ENCODE results near the gene IRAG1. TPM values are rescaled to one million over a fixed set of nuclear protein-coding genes. Genes with fewer than 3 reads are reported as not detected.

The IRAG1 gene
- total and polyA plus RNA-seq, 5 experiments from 2014 or later = not detected

DNA sequence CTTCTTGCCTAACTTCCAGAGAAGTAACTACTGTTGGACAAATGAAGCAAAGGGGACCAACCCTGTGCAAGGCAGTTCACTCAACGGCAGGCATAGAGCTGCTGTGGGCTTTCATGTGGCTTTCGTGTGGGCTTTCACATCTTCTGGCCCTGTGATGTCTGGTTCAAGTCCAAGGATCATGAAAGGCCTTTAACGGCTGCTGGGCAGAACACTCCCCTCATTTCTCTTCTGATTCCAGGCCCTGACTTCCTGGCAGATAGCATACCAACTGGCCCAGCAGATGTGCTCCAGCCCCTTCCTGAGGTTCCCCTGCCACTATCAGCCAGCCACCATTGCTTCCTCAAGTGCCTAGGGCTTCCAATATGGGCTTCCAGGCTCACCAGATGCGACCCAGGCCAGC, 28.8 kb upstream of the IRAG1 start:
- ATAC-seq (no peak), DNase-seq (no peak)
- Mint-ChIP-seq H3K27ac (peak overlapping the region in 1 of 10 donors; percentile 58), H3K27me3 (peaks cover 2 to 16% (median 9%) of the 10 kb centered on the region in 5 donors), H3K9me3 (no peaks in the 10 kb centered on the region), H3K4me3 (no peak overlapping the region), H3K4me1 (peaks cover 19 to 20% (median 19%) of the 10 kb centered on the region in 4 donors), H3K36me3 (no peaks in the 10 kb centered on the region)
- POLR2A ChIA-PET = no interaction called here

DNA sequence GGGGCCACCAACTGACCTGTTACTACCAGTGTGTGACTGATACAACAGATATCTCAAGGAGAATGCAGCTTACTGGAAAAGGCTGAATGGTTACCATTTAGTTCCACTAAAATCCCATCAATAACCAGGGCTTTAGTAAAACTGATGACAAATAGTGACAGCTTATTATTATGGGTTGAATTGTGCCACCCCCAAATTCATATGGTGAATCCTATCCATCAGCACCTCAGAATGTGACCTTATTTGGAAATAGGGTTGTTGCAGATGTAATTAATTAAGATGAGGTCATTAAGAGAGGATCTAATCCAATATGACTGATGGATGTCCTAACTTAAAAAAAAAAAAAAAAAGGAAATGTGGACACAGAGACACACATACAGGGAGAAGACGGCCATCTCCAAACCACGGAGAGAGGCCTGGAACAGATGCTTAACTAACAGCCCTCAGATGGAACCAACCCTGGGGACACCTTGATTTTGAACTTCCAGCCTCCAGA, 27.4 kb upstream of the IRAG1 start:
- POLR2A ChIA-PET = no interaction called here
- Mint-ChIP-seq H3K27me3 (peaks cover 2 to 26% (median 10%) of the 10 kb centered on the region in 5 donors), H3K4me3 (no peak overlapping the region), H3K4me1 (peaks cover 9 to 17% (median 14%) of the 10 kb centered on the region in 4 donors), H3K9me3 (no peaks in the 10 kb centered on the region), H3K27ac (no peak overlapping the region), H3K36me3 (no peaks in the 10 kb centered on the region)
- ATAC-seq = no peak
- DNase-seq = no peak

DNA sequence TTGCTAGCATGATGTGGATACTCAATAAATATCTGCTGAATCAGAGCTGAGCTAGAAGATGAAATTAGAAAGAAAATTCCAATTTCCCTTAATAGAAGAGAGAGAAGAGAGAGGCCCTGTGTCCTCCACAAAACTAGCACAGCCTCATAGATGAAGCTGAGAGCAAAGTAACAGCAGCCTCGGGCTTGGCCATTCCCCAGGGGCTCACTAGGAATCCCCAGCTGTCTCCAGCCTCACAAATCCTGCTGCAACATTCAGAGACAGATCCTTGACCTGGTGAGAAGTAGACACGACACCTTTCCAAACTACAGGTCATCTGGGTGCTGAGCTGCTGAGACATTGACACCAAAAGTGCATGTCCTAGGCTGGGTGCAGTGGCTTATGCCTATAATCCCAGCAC, 26.1 kb upstream of the IRAG1 start:
- H3K9me3 Mint-ChIP-seq = no peaks in the 10 kb centered on the region
- POLR2A ChIA-PET = no interaction called here
- H3K27ac Mint-ChIP-seq = no peak overlapping the region
- no peak overlapping the region for H3K4me3 Mint-ChIP-seq
- no peaks in the 10 kb centered on the region for H3K36me3 Mint-ChIP-seq
- no peak for DNase-seq
- H3K4me1 Mint-ChIP-seq = peaks cover 0 to 8% (median 5%) of the 10 kb centered on the region in 4 donors
- no peak for ATAC-seq
- H3K27me3 Mint-ChIP-seq = peaks cover 2 to 26% (median 10%) of the 10 kb centered on the region in 5 donors

DNA sequence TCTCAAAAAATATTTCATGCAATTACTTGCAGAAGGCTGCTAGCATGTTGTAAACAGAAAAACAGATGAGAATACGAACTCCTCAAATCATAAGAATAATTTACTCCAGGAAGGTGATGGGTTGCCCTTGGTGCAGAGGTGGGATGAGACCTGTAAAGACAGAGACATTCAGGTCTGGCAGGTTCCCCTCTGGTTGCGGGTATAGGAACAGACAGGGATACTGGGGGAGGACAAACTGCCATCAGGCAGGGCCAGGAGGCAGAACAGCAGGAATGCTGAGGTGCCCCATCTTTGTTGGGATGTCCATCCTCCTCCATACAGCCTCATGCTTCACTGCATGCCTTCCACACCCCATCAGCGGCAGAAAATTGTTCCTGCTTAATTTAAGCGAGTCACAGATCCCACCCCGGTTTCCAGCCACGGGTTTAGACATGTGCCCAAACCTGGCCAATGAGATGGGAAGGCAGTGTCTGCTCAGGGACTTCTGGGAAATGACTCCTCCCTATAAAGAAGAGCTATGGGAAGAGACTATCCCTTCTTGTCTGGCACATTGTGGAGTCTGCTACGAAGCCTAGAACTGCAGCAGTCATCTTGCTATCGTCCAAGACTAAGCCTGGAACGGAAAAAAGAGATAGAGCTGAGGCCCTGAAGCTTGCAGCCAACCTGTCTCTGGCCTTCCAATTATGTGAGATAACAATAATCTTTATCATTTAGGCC, 23.1 kb upstream of the IRAG1 start:
- Mint-ChIP-seq H3K27me3 (peaks cover 2 to 26% (median 10%) of the 10 kb centered on the region in 5 donors), H3K27ac (peak overlapping the region in 1 of 10 donors; percentile 26)

DNA sequence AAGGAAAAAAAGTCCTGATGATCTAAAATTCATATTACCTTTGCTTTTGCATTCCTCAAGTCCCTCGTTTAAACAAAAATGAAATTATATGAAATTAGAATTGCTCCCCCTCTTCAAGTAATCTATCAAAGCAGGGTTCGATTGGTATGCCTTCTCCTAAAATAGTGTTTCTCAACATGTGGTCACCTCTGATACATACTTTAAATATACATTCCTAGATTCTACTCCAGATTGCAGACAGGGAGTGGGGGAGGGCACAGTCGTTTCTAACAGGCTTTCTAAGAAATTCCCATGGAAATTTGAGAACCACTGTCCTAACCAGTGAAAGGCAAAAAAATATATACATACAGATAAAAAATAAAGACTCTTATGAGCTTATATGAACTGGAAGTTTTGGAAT, 22.6 kb upstream of the IRAG1 start:
- ATAC-seq (no peak), DNase-seq (no peak)
- no peak overlapping the region for H3K27ac Mint-ChIP-seq
- H3K9me3 Mint-ChIP-seq = no peaks in the 10 kb centered on the region
- H3K36me3 Mint-ChIP-seq = no peaks in the 10 kb centered on the region
- H3K27me3 Mint-ChIP-seq = peaks cover 2 to 26% (median 10%) of the 10 kb centered on the region in 5 donors
- H3K4me3 Mint-ChIP-seq = no peak overlapping the region
- POLR2A ChIA-PET = no interaction called here
- H3K4me1 Mint-ChIP-seq = peaks cover 0 to 4% (median 0%) of the 10 kb centered on the region in 4 donors

More for the DNA sequence above, 23.1 kb upstream of the IRAG1 start:
- ATAC-seq (no peak), DNase-seq (no peak)
- Mint-ChIP-seq H3K36me3 (no peaks in the 10 kb centered on the region), H3K4me3 (no peak overlapping the region), H3K9me3 (no peaks in the 10 kb centered on the region), H3K4me1 (peaks cover 0 to 4% (median under 1%) of the 10 kb centered on the region in 4 donors)
- POLR2A ChIA-PET = no interaction called here

DNA sequence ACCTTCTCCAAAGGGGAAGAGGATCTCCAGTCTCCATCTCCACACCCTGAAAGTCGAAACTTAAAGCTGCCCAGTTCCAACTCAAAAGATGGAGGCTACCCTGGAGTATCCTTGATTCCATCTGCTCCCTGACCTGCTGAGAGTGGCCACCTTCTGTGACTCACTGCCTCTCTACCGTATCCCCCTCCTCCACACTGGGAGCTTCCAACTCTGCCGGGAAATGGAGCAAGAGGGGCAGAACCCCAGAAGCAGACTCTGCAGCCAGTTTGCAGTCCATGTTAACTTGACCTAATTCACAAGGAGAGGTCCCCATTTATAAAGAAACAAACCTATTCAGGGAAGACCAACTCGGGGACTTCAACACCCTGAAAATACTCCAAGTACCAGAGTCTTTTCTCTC, 22.0 kb upstream of the IRAG1 start:
- Mint-ChIP-seq H3K36me3 (no peaks in the 10 kb centered on the region), H3K9me3 (no peaks in the 10 kb centered on the region), H3K27me3 (peaks cover 2 to 26% (median 10%) of the 10 kb centered on the region in 5 donors), H3K27ac (no peak overlapping the region), H3K4me3 (no peak overlapping the region), H3K4me1 (peaks cover 0 to 4% (median 0%) of the 10 kb centered on the region in 4 donors)
- ATAC-seq = no peak
- DNase-seq = no peak
- POLR2A ChIA-PET = no interaction called here

DNA sequence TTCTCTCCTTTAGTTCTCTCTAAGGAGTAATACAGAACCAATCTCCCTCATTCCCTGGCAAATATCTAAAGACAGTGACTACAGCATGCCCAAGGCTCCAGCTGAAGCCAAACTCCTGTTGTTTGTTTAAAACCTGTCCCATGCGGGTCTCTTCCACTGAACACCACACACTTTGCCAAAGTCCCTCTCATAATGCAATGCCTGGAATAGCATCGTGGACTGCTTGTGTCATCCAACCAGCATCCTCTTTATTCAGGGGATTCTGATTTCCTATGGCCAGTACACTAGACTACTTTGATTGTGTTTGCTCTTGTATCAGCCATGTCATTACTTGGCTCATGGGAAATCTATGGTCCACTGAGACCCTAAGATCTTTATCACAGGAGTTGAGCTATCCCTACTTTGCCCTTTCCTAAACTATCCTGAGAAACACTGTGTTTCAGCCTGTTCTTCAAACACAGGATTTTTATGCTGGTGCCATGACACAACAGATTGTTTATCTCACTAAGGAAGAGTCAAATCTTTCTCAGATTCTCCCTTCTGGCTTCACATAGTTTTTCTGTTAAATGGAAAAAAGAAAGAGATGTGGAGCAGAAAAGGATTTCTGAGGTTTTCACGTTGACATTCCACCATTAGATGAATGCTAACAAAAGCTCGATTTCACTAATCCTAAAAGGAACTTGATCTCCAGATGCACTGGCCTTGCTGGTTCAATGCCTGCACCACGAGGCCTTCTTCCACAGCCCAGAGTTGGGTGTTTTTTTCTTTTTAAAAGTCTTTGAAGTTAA, 15.9 kb upstream of the IRAG1 start:
- Mint-ChIP-seq H3K36me3 (no peaks in the 10 kb centered on the region), H3K4me3 (no peak overlapping the region)

DNA sequence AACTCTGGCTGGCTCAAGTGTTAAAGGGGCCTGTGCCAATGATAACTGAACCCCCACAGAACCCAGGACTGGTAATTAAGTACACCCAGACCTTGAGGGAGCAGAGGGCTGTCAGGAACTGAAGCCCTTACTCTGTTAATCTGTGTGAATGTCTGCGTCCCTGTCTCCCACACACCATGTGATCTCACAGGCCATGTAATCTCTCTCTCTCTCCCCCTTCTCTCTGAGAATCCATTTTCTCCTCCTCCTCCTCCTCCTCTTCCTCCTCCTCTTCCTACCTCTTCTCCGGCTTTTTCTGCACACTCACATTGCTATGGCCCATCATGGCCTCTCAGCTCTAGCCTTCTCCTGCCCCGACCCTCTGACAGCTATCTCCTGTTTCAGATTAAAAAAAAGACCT, 14.6 kb upstream of the IRAG1 start:
- no peak for DNase-seq
- ATAC-seq = no peak
- H3K27me3 Mint-ChIP-seq = no peaks in the 10 kb centered on the region
- no peaks in the 10 kb centered on the region for H3K4me1 Mint-ChIP-seq
- H3K27ac Mint-ChIP-seq = no peak overlapping the region
- POLR2A ChIA-PET = no interaction called here
- no peaks in the 10 kb centered on the region for H3K36me3 Mint-ChIP-seq
- H3K4me3 Mint-ChIP-seq = no peak overlapping the region
- no peaks in the 10 kb centered on the region for H3K9me3 Mint-ChIP-seq

More for the DNA sequence above, 15.9 kb upstream of the IRAG1 start:
- no peak for DNase-seq
- POLR2A ChIA-PET = interaction anchor here (0.6 kb wide), 1 partner anchor 28 kb away, joined by 6 read pairs; no protein-coding TSS in a partner anchor
- no peak for ATAC-seq
- H3K9me3 Mint-ChIP-seq = no peaks in the 10 kb centered on the region
- H3K27me3 Mint-ChIP-seq = no peaks in the 10 kb centered on the region
- H3K4me1 Mint-ChIP-seq = no peaks in the 10 kb centered on the region
- no peak overlapping the region for H3K27ac Mint-ChIP-seq

DNA sequence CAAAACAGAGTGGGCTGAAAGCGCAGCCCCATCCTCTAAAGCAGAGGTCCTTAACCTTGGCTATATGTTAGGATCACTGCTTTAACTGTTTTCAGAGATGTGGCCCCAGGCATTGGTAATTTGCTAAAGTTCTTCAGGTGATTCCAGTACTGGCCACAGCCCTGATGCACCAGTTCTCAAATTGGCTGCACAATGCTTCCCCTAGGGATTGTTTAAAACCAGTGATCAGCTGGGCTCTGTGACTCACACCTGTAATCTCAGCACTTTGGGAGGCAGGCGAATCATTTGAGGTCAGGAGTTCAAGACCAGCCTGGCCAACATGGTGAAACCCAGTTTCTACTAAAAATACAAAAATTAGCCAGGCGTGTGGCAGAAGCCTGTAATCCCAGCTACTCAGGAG, 8.4 kb upstream of the IRAG1 start:
- H3K27ac Mint-ChIP-seq = no peak overlapping the region
- DNase-seq (no peak), ATAC-seq (no peak)
- H3K4me1 Mint-ChIP-seq = no peaks in the 10 kb centered on the region
- H3K4me3 Mint-ChIP-seq = no peak overlapping the region
- POLR2A ChIA-PET = no interaction called here
- peaks cover 0 to 7% (median 0%) of the 10 kb centered on the region in 3 donors for H3K36me3 Mint-ChIP-seq
- H3K9me3 Mint-ChIP-seq = peaks cover 0 to 5% (median 0%) of the 10 kb centered on the region in 9 donors
- peaks cover 0 to 10% (median 6%) of the 10 kb centered on the region in 5 donors for H3K27me3 Mint-ChIP-seq

DNA sequence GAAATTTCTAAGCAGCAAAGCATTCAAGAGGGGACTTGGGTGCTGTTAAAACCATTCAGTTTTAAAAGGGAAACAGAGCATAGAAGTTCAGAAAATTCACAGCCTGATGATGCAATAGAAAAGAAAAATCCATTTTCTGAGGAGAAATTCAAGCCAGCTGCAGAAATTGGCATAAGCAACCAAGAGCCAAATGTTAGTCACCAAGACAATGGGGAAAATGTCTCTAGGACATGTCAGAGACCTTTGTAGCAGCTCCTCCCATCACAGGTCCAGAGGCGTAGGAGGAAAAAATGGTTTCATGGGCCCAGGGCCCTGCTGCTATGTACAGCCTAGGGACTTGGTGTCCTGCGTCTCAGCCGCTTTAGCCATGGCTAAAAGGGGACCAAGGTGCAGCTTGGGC, 5.5 kb upstream of the IRAG1 start:
- Mint-ChIP-seq H3K27ac (peak overlapping the region in 1 of 10 donors; percentile 18), H3K9me3 (peaks cover 0 to 5% (median 0%) of the 10 kb centered on the region in 9 donors), H3K36me3 (peaks cover 0 to 7% (median 0%) of the 10 kb centered on the region in 3 donors), H3K27me3 (peaks cover 1 to 17% (median 7%) of the 10 kb centered on the region in 5 donors), H3K4me1 (no peaks in the 10 kb centered on the region), H3K4me3 (no peak overlapping the region)
- ATAC-seq (no peak), DNase-seq (no peak)
- POLR2A ChIA-PET = no interaction called here

DNA sequence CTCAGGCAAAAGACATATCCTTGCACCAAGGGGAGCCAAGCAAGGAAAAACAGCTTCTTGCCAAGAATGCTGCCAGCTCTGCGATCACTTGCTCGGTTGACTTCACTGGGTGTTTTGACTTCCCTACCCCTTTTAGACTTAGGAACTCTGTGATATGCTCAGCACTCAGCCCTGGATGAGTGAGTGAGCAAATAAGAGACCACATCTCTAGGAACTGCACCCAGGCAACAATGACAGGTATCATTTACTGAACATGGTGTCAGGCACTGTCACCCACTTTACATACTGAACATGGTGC, 3.7 kb upstream of the IRAG1 start:
- Mint-ChIP-seq H3K9me3 (peaks cover 0 to 5% (median 0%) of the 10 kb centered on the region in 9 donors), H3K4me1 (peaks cover 0 to 7% (median 0%) of the 10 kb centered on the region in 4 donors), H3K4me3 (no peak overlapping the region), H3K36me3 (peaks cover 0 to 7% (median 0%) of the 10 kb centered on the region in 3 donors), H3K27ac (no peak overlapping the region), H3K27me3 (peaks cover 1 to 20% (median 7%) of the 10 kb centered on the region in 5 donors)
- no peak for DNase-seq
- POLR2A ChIA-PET = no interaction called here
- no peak for ATAC-seq

DNA sequence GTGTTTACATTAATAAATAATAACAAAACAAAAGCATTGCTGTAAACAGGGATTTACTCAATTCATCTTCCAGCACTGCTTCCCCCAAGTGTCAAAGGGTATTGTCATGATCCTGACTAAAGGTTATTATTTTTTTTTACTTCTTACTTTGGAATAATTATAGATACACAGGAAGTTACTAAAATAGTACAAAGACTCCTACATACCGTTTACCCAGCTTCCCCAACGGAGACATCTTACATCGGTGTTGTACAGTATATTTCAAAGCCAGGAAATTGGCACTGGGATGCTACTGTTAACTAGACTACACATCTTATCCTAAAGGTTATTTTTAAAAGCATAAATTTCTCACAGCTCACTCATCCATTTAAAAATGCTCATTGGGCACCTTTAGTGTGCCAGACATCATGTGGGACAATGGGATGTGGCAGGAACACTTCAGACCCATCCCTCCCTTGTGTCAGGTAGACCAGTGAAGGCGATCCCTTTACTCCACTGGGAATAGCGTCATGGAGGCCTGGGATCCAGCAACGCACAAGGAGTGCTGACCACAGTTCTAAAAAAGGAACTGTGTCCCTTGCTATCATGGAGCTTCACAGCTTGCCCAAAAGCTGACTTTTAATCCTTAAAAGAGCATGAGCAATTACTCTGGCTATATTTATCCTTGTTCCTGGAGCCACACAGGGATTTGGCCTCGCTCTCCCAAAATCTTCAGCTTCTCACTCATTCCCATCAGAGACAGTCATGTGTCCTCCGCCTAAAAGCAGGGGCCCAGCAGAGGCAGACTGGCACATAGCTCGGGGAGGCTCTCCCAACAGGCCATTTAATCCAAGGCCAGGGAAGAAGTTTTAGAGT, 3.1 kb upstream of the IRAG1 start:
- Mint-ChIP-seq H3K36me3 (peaks cover 0 to 7% (median 0%) of the 10 kb centered on the region in 3 donors), H3K4me1 (peaks cover 0 to 7% (median 0%) of the 10 kb centered on the region in 4 donors), H3K27ac (no peak overlapping the region), H3K4me3 (no peak overlapping the region), H3K9me3 (peaks cover 0 to 5% (median 0%) of the 10 kb centered on the region in 9 donors), H3K27me3 (peaks cover 3 to 20% (median 7%) of the 10 kb centered on the region in 5 donors)
- no peak for ATAC-seq
- POLR2A ChIA-PET = no interaction called here
- no peak for DNase-seq
